Ishikawa (cell line): ENCODE measurements around the gene JADE1.

ENCODE experiments used
- FOXM1 ChIP-seq: IDR thresholded peaks from 2 replicates; pipeline ENCODE4 v1.6.1; 2012; ENCODE audit warnings: low read depth, borderline replicate concordance
- RAD21 ChIP-seq: IDR thresholded peaks from 2 replicates; pipeline ENCODE4 v1.6.1; 2012; ENCODE audit warnings: low read depth
- YY1 ChIP-seq: IDR thresholded peaks from 2 replicates; pipeline ENCODE4 v1.6.1; 2012; ENCODE audit warnings: low read depth
- ZBTB7A ChIP-seq: IDR thresholded peaks from 2 replicates; pipeline ENCODE4 v1.6.1; 2012; ENCODE audit warnings: low read depth
- TF ChIP-seq, protein P1 (sequence below): IDR thresholded peaks from 2 replicates; pipeline ENCODE4 v1.6.1; 2012; ENCODE audit warnings: low read depth, mild to moderate bottlenecking
- TF ChIP-seq, protein P2 (sequence below): IDR thresholded peaks from 2 replicates; pipeline ENCODE4 v1.6.1; 2012
- TF ChIP-seq, protein P3 (sequence below): IDR thresholded peaks from 2 replicates; pipeline ENCODE4 v1.6.1; 2012

DNA sequence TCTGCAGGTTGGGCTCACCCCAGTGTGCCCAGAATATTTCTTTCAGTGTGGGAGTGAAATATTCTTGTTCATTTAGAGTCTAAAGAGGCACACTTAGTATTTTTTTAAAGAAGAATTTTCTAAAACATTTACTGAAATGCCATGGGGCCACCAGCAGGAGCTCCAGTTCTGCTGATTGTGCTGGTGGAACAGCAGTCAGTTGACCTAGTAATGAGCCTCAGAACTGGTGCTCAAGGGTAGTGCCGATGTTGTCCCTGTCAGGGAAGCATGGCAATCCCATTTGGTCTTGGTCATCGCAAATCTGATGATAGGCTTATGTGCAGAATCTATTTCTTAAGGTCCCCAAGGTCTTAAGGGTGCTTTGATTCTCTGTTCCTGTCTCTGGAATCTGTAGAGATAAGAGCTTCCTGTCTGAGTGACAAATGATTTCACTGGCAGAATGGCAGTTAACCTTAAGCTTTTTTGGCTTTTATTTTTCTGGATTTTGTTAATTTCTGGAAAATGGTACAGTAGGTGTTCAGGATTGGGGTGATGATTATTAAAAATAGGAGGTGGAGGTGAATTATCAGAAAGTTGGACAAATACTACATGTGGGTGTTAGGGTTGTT, 31.3 kb downstream of the JADE1 start:
- TF ChIP-seq, protein P1, sequence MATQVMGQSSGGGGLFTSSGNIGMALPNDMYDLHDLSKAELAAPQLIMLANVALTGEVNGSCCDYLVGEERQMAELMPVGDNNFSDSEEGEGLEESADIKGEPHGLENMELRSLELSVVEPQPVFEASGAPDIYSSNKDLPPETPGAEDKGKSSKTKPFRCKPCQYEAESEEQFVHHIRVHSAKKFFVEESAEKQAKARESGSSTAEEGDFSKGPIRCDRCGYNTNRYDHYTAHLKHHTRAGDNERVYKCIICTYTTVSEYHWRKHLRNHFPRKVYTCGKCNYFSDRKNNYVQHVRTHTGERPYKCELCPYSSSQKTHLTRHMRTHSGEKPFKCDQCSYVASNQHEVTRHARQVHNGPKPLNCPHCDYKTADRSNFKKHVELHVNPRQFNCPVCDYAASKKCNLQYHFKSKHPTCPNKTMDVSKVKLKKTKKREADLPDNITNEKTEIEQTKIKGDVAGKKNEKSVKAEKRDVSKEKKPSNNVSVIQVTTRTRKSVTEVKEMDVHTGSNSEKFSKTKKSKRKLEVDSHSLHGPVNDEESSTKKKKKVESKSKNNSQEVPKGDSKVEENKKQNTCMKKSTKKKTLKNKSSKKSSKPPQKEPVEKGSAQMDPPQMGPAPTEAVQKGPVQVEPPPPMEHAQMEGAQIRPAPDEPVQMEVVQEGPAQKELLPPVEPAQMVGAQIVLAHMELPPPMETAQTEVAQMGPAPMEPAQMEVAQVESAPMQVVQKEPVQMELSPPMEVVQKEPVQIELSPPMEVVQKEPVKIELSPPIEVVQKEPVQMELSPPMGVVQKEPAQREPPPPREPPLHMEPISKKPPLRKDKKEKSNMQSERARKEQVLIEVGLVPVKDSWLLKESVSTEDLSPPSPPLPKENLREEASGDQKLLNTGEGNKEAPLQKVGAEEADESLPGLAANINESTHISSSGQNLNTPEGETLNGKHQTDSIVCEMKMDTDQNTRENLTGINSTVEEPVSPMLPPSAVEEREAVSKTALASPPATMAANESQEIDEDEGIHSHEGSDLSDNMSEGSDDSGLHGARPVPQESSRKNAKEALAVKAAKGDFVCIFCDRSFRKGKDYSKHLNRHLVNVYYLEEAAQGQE, result no peak
- TF ChIP-seq ZBTB7A (no peak), YY1 (no peak), FOXM1 (no peak), RAD21 (no peak)
- TF ChIP-seq, protein P2, sequence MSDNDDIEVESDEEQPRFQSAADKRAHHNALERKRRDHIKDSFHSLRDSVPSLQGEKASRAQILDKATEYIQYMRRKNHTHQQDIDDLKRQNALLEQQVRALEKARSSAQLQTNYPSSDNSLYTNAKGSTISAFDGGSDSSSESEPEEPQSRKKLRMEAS, result no peak
- TF ChIP-seq, protein P3, sequence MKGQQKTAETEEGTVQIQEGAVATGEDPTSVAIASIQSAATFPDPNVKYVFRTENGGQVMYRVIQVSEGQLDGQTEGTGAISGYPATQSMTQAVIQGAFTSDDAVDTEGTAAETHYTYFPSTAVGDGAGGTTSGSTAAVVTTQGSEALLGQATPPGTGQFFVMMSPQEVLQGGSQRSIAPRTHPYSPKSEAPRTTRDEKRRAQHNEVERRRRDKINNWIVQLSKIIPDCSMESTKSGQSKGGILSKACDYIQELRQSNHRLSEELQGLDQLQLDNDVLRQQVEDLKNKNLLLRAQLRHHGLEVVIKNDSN, result no peak
